WTC11 (cell line): ENCODE results near the gene CLTCL1. TPM values are rescaled to one million over a fixed set of nuclear protein-coding genes. Genes with fewer than 3 reads are reported as not detected.
"Not testable (repeated sequence)": the region's sequence is repeated elsewhere in the genome, so short reads cannot be mapped to it uniquely, and the experiment has no call there.

Experiments used
- ATAC-seq: fragments of 200-7000 bp; cut with Tn5 transposase; 2 replicates; pipeline ENCODE4 v1.10.0; 2021; ENCODE audit warnings: mild to moderate bottlenecking, moderate library complexity
- CTCF ChIA-PET: fragments of 300-600 bp; sonication (Branson Sonifier 250); formaldehyde crosslinking; loops from one replicate; lab custom pipeline; 2021; ENCODE audit warnings: antibody characterized with exemption; lab: Charles Lee
- POLR2A ChIA-PET: fragments of 350-600 bp; sonication (Branson Sonifier 250); formaldehyde crosslinking; loops from one replicate; lab custom pipeline; 2021; ENCODE audit warnings: antibody characterized with exemption; lab: Charles Lee
- DNase-seq: peaks from one replicate; pipeline ENCODE4 v3.0.0; 2021; ENCODE audit warnings: low spot score
- H3K27ac Mint-ChIP-seq: 2 replicates; pipeline ENCODE4 v1.8.0; 2021; ENCODE audit warnings: mixed read lengths
- H3K27me3 Mint-ChIP-seq: 2 replicates; pipeline ENCODE4 v1.8.0; 2021; ENCODE audit warnings: low read depth, mild to moderate bottlenecking, moderate library complexity, mixed read lengths
- H3K36me3 Mint-ChIP-seq: 2 replicates; pipeline ENCODE4 v1.8.0; 2021; ENCODE audit warnings: mixed read lengths
- H3K4me1 Mint-ChIP-seq: 2 replicates; pipeline ENCODE4 v1.8.0; 2022; ENCODE audit warnings: mixed read lengths
- H3K4me3 Mint-ChIP-seq: 2 replicates; pipeline ENCODE4 v1.8.0; 2021; ENCODE audit warnings: mild to moderate bottlenecking, moderate library complexity, mixed read lengths
- H3K9me3 Mint-ChIP-seq: 2 replicates; pipeline ENCODE4 v1.8.0; 2021; ENCODE audit warnings: mixed read lengths
- EMX1 ChIP-seq: fragments of 250-450 bp; sonication (Bioruptor Pico); IDR thresholded peaks from 2 replicates; pipeline ENCODE4 v1.8.0; 2021; ENCODE audit warnings: mild to moderate bottlenecking
- ERG ChIP-seq: fragments of 250-450 bp; sonication (Bioruptor Pico); IDR thresholded peaks from 2 replicates; pipeline ENCODE4 v1.8.0; 2021; ENCODE audit warnings: mild to moderate bottlenecking
- ETV6 ChIP-seq: sonication (generic); formaldehyde crosslinking; IDR thresholded peaks from 2 replicates; pipeline ENCODE4 v1.8.1; 2022; ENCODE audit warnings: mild to moderate bottlenecking, missing genetic modification reagents
- FOXP1 ChIP-seq: sonication (generic); formaldehyde crosslinking; IDR thresholded peaks from 2 replicates; pipeline ENCODE4 v1.8.0; 2022; ENCODE audit warnings: missing genetic modification reagents, mild to moderate bottlenecking, moderate library complexity, borderline replicate concordance
- JUN ChIP-seq: sonication (generic); formaldehyde crosslinking; IDR thresholded peaks from 2 replicates; pipeline ENCODE4 v1.8.0; 2023; ENCODE audit warnings: mild to moderate bottlenecking, missing genetic modification reagents
- KAT7 ChIP-seq: sonication (generic); formaldehyde crosslinking; IDR thresholded peaks from 2 replicates; pipeline ENCODE4 v1.8.1; 2023; ENCODE audit warnings: missing genetic modification reagents, mild to moderate bottlenecking, borderline replicate concordance
- NR1H2 ChIP-seq: sonication (generic); formaldehyde crosslinking; IDR thresholded peaks from 2 replicates; pipeline ENCODE4 v1.9.0; 2021; ENCODE audit warnings: mild to moderate bottlenecking, moderate library complexity, missing genetic modification reagents
- NR2C2 ChIP-seq: sonication (generic); formaldehyde crosslinking; IDR thresholded peaks from 2 replicates; pipeline ENCODE4 v1.8.0; 2022; ENCODE audit warnings: mild to moderate bottlenecking, missing genetic modification reagents
- PRRX2 ChIP-seq: fragments of 250-450 bp; sonication (Bioruptor Pico); IDR thresholded peaks from 2 replicates; pipeline ENCODE4 v1.8.0; 2021; ENCODE audit warnings: mild to moderate bottlenecking
- SMAD3 ChIP-seq: sonication (generic); formaldehyde crosslinking; IDR thresholded peaks from 2 replicates; pipeline ENCODE4 v1.8.0; 2022; ENCODE audit warnings: missing genetic modification reagents, mild to moderate bottlenecking, borderline replicate concordance
- SOX15 ChIP-seq: fragments of 250-450 bp; sonication (Bioruptor Pico); IDR thresholded peaks from 2 replicates; pipeline ENCODE4 v1.9.0; 2021; ENCODE audit warnings: mild to moderate bottlenecking
- STAT6 ChIP-seq: sonication (generic); formaldehyde crosslinking; conservative IDR thresholded peaks from 2 replicates; pipeline ENCODE4 v1.8.1; 2023; ENCODE audit warnings: mild to moderate bottlenecking, low read depth, missing genetic modification reagents, moderate library complexity
- ZNF219 ChIP-seq: sonication (generic); formaldehyde crosslinking; IDR thresholded peaks from 2 replicates; pipeline ENCODE4 v1.8.0; 2023; ENCODE audit warnings: missing genetic modification reagents, mild to moderate bottlenecking, borderline replicate concordance
- ZNF671 ChIP-seq: fragments of 250-450 bp; sonication (Bioruptor Pico); IDR thresholded peaks from 2 replicates; pipeline ENCODE4 v1.8.0; 2021; ENCODE audit warnings: mild to moderate bottlenecking
- ZSCAN18 ChIP-seq: fragments of 250-450 bp; sonication (Bioruptor Pico); IDR thresholded peaks from 2 replicates; pipeline ENCODE4 v2.1.2; 2022; ENCODE audit warnings: mild to moderate bottlenecking, moderate library complexity
- total RNA-seq: library from RNA; stranded (reverse); gene quantifications from 3 replicates; pipeline ENCODE4 v1.2.3, GENCODE V29; 2021
- TF ChIP-seq, protein P1 (sequence below): sonication (generic); formaldehyde crosslinking; IDR thresholded peaks from 2 replicates; pipeline ENCODE4 v1.8.0; 2022; ENCODE audit warnings: mild to moderate bottlenecking, missing genetic modification reagents
- TF ChIP-seq, protein P2 (sequence below): sonication (generic); formaldehyde crosslinking; IDR thresholded peaks from 2 replicates; pipeline ENCODE4 v1.8.1; 2023; ENCODE audit warnings: mild to moderate bottlenecking, missing genetic modification reagents
- TF ChIP-seq, protein P3 (sequence below): sonication (generic); formaldehyde crosslinking; conservative IDR thresholded peaks from 2 replicates; pipeline ENCODE4 v1.8.1; 2022; ENCODE audit warnings: mild to moderate bottlenecking, missing genetic modification reagents
- TF ChIP-seq, protein P4 (sequence below): sonication (generic); formaldehyde crosslinking; IDR thresholded peaks from 2 replicates; pipeline ENCODE4 v1.8.0; 2022; ENCODE audit warnings: mild to moderate bottlenecking, missing genetic modification reagents
- TF ChIP-seq, protein P5 (sequence below): sonication (generic); formaldehyde crosslinking; IDR thresholded peaks from 2 replicates; pipeline ENCODE4 v1.8.1; 2023; ENCODE audit warnings: mild to moderate bottlenecking, missing genetic modification reagents, moderate library complexity

CLTCL1 gene
- total RNA-seq, 1 experiment from 2014 or later: 15.5 TPM

- POLR2A ChIA-PET: interaction anchor here (0.6 kb wide), 1 partner anchor 127 kb away, joined by 3 read pairs; no protein-coding TSS in a partner anchor
Measured at GRCh38 chr22:19156109-19156508, 135.4 kb downstream of the CLTCL1 start.

GRCh38 chr22:19152942-19153883, 138.3 kb downstream of the CLTCL1 start:
- no peak for ATAC-seq
- TF ChIP-seq, protein P1, sequence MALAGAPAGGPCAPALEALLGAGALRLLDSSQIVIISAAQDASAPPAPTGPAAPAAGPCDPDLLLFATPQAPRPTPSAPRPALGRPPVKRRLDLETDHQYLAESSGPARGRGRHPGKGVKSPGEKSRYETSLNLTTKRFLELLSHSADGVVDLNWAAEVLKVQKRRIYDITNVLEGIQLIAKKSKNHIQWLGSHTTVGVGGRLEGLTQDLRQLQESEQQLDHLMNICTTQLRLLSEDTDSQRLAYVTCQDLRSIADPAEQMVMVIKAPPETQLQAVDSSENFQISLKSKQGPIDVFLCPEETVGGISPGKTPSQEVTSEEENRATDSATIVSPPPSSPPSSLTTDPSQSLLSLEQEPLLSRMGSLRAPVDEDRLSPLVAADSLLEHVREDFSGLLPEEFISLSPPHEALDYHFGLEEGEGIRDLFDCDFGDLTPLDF (CRISPR knock-in tag): no peak
- TF ChIP-seq ZSCAN18 (no peak), ZNF671 (no peak), ERG (CRISPR knock-in tag) (no peak), PRRX2 (CRISPR knock-in tag) (no peak), EMX1 (CRISPR knock-in tag) (no peak), SMAD3 (no peak), NR2C2 (CRISPR knock-in tag) (no peak), SOX15 (CRISPR knock-in tag) (no peak), FOXP1 (CRISPR knock-in tag) (no peak), JUN (CRISPR knock-in tag) (no peak), KAT7 (CRISPR knock-in tag) (no peak), ETV6 (CRISPR knock-in tag) (no peak), NR1H2 (CRISPR knock-in tag) (no peak), ZNF219 (CRISPR knock-in tag) (no peak), STAT6 (CRISPR knock-in tag) (no peak)
- TF ChIP-seq, protein P2, sequence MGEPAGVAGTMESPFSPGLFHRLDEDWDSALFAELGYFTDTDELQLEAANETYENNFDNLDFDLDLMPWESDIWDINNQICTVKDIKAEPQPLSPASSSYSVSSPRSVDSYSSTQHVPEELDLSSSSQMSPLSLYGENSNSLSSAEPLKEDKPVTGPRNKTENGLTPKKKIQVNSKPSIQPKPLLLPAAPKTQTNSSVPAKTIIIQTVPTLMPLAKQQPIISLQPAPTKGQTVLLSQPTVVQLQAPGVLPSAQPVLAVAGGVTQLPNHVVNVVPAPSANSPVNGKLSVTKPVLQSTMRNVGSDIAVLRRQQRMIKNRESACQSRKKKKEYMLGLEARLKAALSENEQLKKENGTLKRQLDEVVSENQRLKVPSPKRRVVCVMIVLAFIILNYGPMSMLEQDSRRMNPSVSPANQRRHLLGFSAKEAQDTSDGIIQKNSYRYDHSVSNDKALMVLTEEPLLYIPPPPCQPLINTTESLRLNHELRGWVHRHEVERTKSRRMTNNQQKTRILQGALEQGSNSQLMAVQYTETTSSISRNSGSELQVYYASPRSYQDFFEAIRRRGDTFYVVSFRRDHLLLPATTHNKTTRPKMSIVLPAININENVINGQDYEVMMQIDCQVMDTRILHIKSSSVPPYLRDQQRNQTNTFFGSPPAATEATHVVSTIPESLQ (CRISPR knock-in tag): no peak
- TF ChIP-seq, protein P3, sequence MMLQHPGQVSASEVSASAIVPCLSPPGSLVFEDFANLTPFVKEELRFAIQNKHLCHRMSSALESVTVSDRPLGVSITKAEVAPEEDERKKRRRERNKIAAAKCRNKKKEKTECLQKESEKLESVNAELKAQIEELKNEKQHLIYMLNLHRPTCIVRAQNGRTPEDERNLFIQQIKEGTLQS: no peak
- TF ChIP-seq, protein P4, sequence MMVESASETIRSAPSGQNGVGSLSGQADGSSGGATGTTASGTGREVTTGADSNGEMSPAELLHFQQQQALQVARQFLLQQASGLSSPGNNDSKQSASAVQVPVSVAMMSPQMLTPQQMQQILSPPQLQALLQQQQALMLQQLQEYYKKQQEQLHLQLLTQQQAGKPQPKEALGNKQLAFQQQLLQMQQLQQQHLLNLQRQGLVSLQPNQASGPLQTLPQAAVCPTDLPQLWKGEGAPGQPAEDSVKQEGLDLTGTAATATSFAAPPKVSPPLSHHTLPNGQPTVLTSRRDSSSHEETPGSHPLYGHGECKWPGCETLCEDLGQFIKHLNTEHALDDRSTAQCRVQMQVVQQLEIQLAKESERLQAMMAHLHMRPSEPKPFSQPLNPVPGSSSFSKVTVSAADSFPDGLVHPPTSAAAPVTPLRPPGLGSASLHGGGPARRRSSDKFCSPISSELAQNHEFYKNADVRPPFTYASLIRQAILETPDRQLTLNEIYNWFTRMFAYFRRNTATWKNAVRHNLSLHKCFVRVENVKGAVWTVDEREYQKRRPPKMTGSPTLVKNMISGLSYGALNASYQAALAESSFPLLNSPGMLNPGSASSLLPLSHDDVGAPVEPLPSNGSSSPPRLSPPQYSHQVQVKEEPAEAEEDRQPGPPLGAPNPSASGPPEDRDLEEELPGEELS (CRISPR knock-in tag): no peak
- TF ChIP-seq, protein P5, sequence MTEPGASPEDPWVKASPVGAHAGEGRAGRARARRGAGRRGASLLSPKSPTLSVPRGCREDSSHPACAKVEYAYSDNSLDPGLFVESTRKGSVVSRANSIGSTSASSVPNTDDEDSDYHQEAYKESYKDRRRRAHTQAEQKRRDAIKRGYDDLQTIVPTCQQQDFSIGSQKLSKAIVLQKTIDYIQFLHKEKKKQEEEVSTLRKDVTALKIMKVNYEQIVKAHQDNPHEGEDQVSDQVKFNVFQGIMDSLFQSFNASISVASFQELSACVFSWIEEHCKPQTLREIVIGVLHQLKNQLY (CRISPR knock-in tag): no peak
- DNase-seq: no peak
- Mint-ChIP-seq H3K36me3 (peaks cover 4% of the 10 kb centered on the region; the same call in 1 of the 2 replicates), H3K9me3 (0 out of 2 replicates have a peak, but pooled peaks cover 4% of the 10 kb centered on the region), H3K4me3 (no peak overlapping the region), H3K4me1 (peaks cover 4% of the 10 kb centered on the region), H3K27me3 (peaks cover 70% of the 10 kb centered on the region), H3K27ac (no peak overlapping the region; the same call in 1 of the 2 replicates)
- ChIA-PET CTCF (interaction anchor here (0.9 to 1.0 kb wide), 2 partner anchors 8 to 476 kb away, joined by 8 read pairs; partner anchors contain the start of gene ESS2), POLR2A (no interaction called here)

More at GRCh38 chr22:19156109-19156508, 135.4 kb downstream of the CLTCL1 start:
- not testable (repeated sequence) for H3K27ac Mint-ChIP-seq, DNase-seq, H3K9me3 Mint-ChIP-seq, ATAC-seq, H3K36me3 Mint-ChIP-seq, H3K4me3 Mint-ChIP-seq, H3K4me1 Mint-ChIP-seq
- CTCF ChIA-PET: interaction anchor here (1.6 kb wide), 1 partner anchor 12 kb away, joined by 7 read pairs; the partner anchor contains the start of gene ESS2
- H3K27me3 Mint-ChIP-seq: peaks cover 65% of the 10 kb centered on the region
